Sigmoid colon (tissue), 4 donors: Measurements from ENCODE around the gene RBM33.

ENCODE experiments used
- POLR2A ChIP-seq, 2 donors: fragments of 450-650 bp; IDR thresholded peaks; one replicate each; pipeline ENCODE4 v1.6.1; 2016; ENCODE audit warnings: antibody characterized with exemption in 2 of 2, mild to moderate bottlenecking in 2 of 2, moderate library complexity in 2 of 2
- POLR2AphosphoS5 ChIP-seq, 4 donors: sonication (generic); formaldehyde crosslinking; IDR thresholded peaks; one replicate each; pipeline ENCODE4 v1.6.1; 2017; ENCODE audit warnings: antibody characterized with exemption in 4 of 4

- TF ChIP-seq POLR2A (IDR thresholded peaks at IDR 0.05) (no peak), POLR2AphosphoS5 (IDR thresholded peaks at IDR 0.05) (no peak)
Measured at GRCh38 chr7:155693826-155694225, 49.4 kb downstream of the RBM33 start.
